GM23338 (cell line): ENCODE measurements around the gene POC1B. TPM values are rescaled to one million over a fixed set of nuclear protein-coding genes. Genes with fewer than 3 reads are reported as not detected.

Source experiments
- ATAC-seq: fragments of 200-7000 bp; cut with Tn5 transposase; 3 replicates; pipeline ENCODE4 v1.9.1; 2020
- DNase-seq: peaks from one replicate; pipeline ENCODE4 v3.0.0-alpha.2; 2015; ENCODE audit warnings: low spot score
- H2AFZ ChIP-seq: fragments of 200-600 bp; sonication (generic); 2 replicates; pipeline ENCODE4 v1.8.0; 2016; ENCODE audit warnings: antibody characterized with exemption, mild to moderate bottlenecking, moderate library complexity
- H3F3A ChIP-seq: fragments of 200-600 bp; sonication (generic); replicated peaks from 2 replicates; pipeline ENCODE4 v1.8.0; 2017; ENCODE audit warnings: antibody characterized with exemption, mixed run types, low read depth
- H3K27ac ChIP-seq: fragments of 200-600 bp; sonication (generic); 2 replicates; pipeline ENCODE4 v1.6.1; 2016; ENCODE audit warnings: low read depth
- H3K27me3 ChIP-seq: fragments of 200-600 bp; sonication (generic); 2 replicates; pipeline ENCODE4 v1.8.0; 2016; ENCODE audit warnings: mild to moderate bottlenecking, mixed run types, moderate library complexity; ENCODE audit not compliant: insufficient read depth
- H3K36me3 ChIP-seq: fragments of 200-600 bp; sonication (generic); 2 replicates; pipeline ENCODE4 v1.8.0; 2016; ENCODE audit warnings: mild to moderate bottlenecking; ENCODE audit not compliant: insufficient read depth
- H3K4me1 ChIP-seq: fragments of 200-600 bp; sonication (generic); 2 replicates; pipeline ENCODE4 v1.8.0; 2016; ENCODE audit warnings: mild to moderate bottlenecking, moderate library complexity; ENCODE audit not compliant: insufficient read depth
- H3K4me2 ChIP-seq: fragments of 200-600 bp; sonication (generic); 2 replicates; pipeline ENCODE4 v1.7.1; 2017; ENCODE audit warnings: mixed run types
- H3K4me3 ChIP-seq: fragments of 200-600 bp; sonication (generic); 2 replicates; pipeline ENCODE4 v1.6.1; 2016; ENCODE audit warnings: mixed run types
- H3K79me2 ChIP-seq: fragments of 200-600 bp; sonication (generic); replicated peaks from 2 replicates; pipeline ENCODE4 v1.8.0; 2017; ENCODE audit warnings: mild to moderate bottlenecking; ENCODE audit not compliant: insufficient read depth
- H3K9me2 ChIP-seq: fragments of 200-600 bp; sonication (generic); 2 replicates; pipeline ENCODE4 v1.8.0; 2017; ENCODE audit not compliant: insufficient read depth
- H4K20me1 ChIP-seq: fragments of 200-600 bp; sonication (generic); replicated peaks from 2 replicates; pipeline ENCODE4 v1.8.0; 2017; ENCODE audit warnings: mild to moderate bottlenecking; ENCODE audit not compliant: insufficient read depth
- H3K27ac Mint-ChIP-seq: 2 replicates; pipeline ENCODE4 v1.8.0; 2020; ENCODE audit warnings: inconsistent platforms, mild to moderate bottlenecking, moderate library complexity, mixed read lengths
- H3K27me3 Mint-ChIP-seq: 3 replicates; pipeline ENCODE4 v1.8.0; 2022; ENCODE audit warnings: low read depth, mild to moderate bottlenecking, moderate library complexity, mixed read lengths, inconsistent platforms; ENCODE audit not compliant: insufficient read depth, poor library complexity
- H3K36me3 Mint-ChIP-seq: 3 replicates; pipeline ENCODE4 v1.8.0; 2021; ENCODE audit warnings: low read depth, mild to moderate bottlenecking, inconsistent platforms, moderate library complexity, mixed read lengths
- H3K4me1 Mint-ChIP-seq: 3 replicates; pipeline ENCODE4 v1.8.0; 2020; ENCODE audit warnings: mild to moderate bottlenecking, inconsistent platforms, mixed read lengths
- H3K4me3 Mint-ChIP-seq: 3 replicates; pipeline ENCODE4 v1.8.0; 2021; ENCODE audit warnings: moderate library complexity, mild to moderate bottlenecking, inconsistent platforms, mixed read lengths
- H3K9me3 Mint-ChIP-seq: 3 replicates; pipeline ENCODE4 v1.8.0; 2020; ENCODE audit warnings: moderate library complexity, mild to moderate bottlenecking, inconsistent platforms, mixed read lengths
- EZH2 ChIP-seq: fragments of 200-600 bp; sonication (generic); IDR thresholded peaks from one replicate; pipeline ENCODE4 v1.8.0; 2017; ENCODE audit warnings: antibody characterized with exemption, mild to moderate bottlenecking, low read depth; ENCODE audit not compliant: unreplicated experiment
- JUNB ChIP-seq: IDR thresholded peaks from one replicate; pipeline ENCODE4 v1.6.1; 2016; ENCODE audit warnings: antibody characterized with exemption; ENCODE audit not compliant: unreplicated experiment
- POLR2AphosphoS5 ChIP-seq: IDR thresholded peaks from 2 replicates; pipeline ENCODE4 v1.6.1; 2016; ENCODE audit warnings: antibody characterized with exemption, low read depth
- STAT1 ChIP-seq: IDR thresholded peaks from one replicate; pipeline ENCODE4 v1.6.1; 2016; ENCODE audit warnings: antibody characterized with exemption; ENCODE audit not compliant: unreplicated experiment
- ZNF331 ChIP-seq: fragments of 250-450 bp; sonication (Bioruptor Pico); IDR thresholded peaks from 2 replicates; pipeline ENCODE4 v1.5.0; 2020; ENCODE audit warnings: low read depth, mild to moderate bottlenecking, moderate library complexity
- polyA plus RNA-seq: library from polyadenylated mRNA; unstranded; fragments of >200 nt; fragmentation: Nextera tagmentation; extraction: Ambion mirVana; gene quantifications from 2 replicates; pipeline ENCODE4 v1.2.1, GENCODE V29; 2016
- total RNA-seq: library from RNA; depleted of rRNA; stranded (reverse); fragments of >200 nt; shearing (Covaris generic); gene quantifications from 2 replicates; pipeline ENCODE4 v1.2.3, GENCODE V29; 2014
- TF ChIP-seq, protein P1 (sequence below): IDR thresholded peaks from 2 replicates; pipeline ENCODE4 v1.6.1; 2016; ENCODE audit warnings: antibody characterized with exemption
- TF ChIP-seq, protein P2 (sequence below): fragments of 250-450 bp; sonication (Bioruptor Pico); IDR thresholded peaks from 2 replicates; pipeline ENCODE4 v1.5.0; 2020; ENCODE audit warnings: mild to moderate bottlenecking, moderate library complexity

The POC1B gene
- total and polyA plus RNA-seq, 2 experiments from 2014 or later, result 11.8 to 17.5 TPM

DNA sequence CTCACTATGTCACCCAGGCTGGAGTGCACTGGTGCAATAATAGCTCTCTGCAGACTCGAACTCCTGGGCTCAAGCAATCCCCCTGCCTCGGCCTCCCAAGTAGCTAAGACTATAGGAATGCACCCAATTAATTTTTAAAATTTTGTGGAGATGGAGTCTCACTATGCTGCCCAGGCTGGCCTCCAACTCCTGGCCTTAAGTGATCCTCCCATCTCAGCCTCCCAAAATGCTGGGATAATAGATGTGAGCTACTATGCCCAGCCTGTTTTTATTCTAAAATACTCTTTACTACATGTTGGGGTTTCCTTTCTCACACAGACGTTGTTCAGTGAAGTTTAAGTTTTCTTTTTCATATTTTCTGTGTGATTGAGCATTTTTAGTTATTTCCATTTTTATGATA, 112.6 kb downstream of the POC1B start:
- peaks cover 37% of the 10 kb centered on the region for H3K4me1 Mint-ChIP-seq
- Histone ChIP-seq H3F3A (no peaks in the 10 kb centered on the region), H2AFZ (no peak overlapping the region), H3K27me3 (no peaks in the 10 kb centered on the region), H3K79me2 (no peaks in the 10 kb centered on the region), H3K4me2 (no peak overlapping the region), H3K9me2 (no peaks in the 10 kb centered on the region), H3K4me3 (no peak overlapping the region), H4K20me1 (no peaks in the 10 kb centered on the region), H3K36me3 (no peaks in the 10 kb centered on the region), H3K27ac (no peak overlapping the region), H3K4me1 (peaks cover 43% of the 10 kb centered on the region)
- H3K9me3 Mint-ChIP-seq, result no peaks in the 10 kb centered on the region
- no peak for TF ChIP-seq STAT1
- TF ChIP-seq EZH2, result no peak
- TF ChIP-seq, protein P1, sequence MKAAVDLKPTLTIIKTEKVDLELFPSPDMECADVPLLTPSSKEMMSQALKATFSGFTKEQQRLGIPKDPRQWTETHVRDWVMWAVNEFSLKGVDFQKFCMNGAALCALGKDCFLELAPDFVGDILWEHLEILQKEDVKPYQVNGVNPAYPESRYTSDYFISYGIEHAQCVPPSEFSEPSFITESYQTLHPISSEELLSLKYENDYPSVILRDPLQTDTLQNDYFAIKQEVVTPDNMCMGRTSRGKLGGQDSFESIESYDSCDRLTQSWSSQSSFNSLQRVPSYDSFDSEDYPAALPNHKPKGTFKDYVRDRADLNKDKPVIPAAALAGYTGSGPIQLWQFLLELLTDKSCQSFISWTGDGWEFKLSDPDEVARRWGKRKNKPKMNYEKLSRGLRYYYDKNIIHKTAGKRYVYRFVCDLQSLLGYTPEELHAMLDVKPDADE, result no peak
- no peak for TF ChIP-seq ZNF331 (CRISPR knock-in tag)
- DNase-seq, result no peak
- H3K4me3 Mint-ChIP-seq, result no peak overlapping the region
- no peak for ATAC-seq
- H3K27me3 Mint-ChIP-seq, result peaks cover 3% of the 10 kb centered on the region
- no peaks in the 10 kb centered on the region for H3K36me3 Mint-ChIP-seq
- no peak overlapping the region for H3K27ac Mint-ChIP-seq

DNA sequence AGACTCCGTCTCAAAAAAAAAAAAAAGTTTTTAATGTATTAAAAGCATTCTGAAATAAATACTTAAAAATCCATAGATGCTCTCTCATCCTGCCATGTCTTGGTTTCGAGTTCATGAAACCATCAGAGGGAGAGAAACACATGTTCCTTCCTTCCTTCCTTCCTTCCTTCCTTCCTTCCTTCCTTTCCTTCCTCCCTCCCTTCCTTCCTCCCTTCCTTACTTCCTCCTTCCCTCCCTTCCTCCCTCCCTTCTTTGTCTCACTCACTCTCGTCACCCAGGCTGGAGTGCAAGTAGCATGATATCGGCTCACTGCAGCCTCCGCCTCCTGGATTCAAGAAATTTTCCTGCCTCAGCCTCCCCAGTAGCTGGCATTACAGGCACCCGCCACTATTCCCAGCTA, 113.2 kb downstream of the POC1B start:
- H3K4me1 Mint-ChIP-seq, result peaks cover 32% of the 10 kb centered on the region

More for the DNA sequence above, 113.2 kb downstream of the POC1B start:
- Histone ChIP-seq H2AFZ (no peak overlapping the region), H3K4me2 (no peak overlapping the region), H4K20me1 (no peaks in the 10 kb centered on the region), H3K4me3 (no peak overlapping the region), H3F3A (no peaks in the 10 kb centered on the region), H3K36me3 (no peaks in the 10 kb centered on the region), H3K4me1 (peaks cover 41% of the 10 kb centered on the region), H3K79me2 (no peaks in the 10 kb centered on the region), H3K27ac (no peak overlapping the region), H3K9me2 (no peaks in the 10 kb centered on the region), H3K27me3 (no peaks in the 10 kb centered on the region)
- DNase-seq (no peak), ATAC-seq (no peak)
- Mint-ChIP-seq H3K4me3 (no peak overlapping the region), H3K36me3 (no peaks in the 10 kb centered on the region), H3K27ac (no peak overlapping the region), H3K27me3 (peaks cover 3% of the 10 kb centered on the region), H3K9me3 (no peaks in the 10 kb centered on the region; the same call in 2 of the 3 replicates)
- TF ChIP-seq, protein P1, result no peak
- TF ChIP-seq, protein P2, sequence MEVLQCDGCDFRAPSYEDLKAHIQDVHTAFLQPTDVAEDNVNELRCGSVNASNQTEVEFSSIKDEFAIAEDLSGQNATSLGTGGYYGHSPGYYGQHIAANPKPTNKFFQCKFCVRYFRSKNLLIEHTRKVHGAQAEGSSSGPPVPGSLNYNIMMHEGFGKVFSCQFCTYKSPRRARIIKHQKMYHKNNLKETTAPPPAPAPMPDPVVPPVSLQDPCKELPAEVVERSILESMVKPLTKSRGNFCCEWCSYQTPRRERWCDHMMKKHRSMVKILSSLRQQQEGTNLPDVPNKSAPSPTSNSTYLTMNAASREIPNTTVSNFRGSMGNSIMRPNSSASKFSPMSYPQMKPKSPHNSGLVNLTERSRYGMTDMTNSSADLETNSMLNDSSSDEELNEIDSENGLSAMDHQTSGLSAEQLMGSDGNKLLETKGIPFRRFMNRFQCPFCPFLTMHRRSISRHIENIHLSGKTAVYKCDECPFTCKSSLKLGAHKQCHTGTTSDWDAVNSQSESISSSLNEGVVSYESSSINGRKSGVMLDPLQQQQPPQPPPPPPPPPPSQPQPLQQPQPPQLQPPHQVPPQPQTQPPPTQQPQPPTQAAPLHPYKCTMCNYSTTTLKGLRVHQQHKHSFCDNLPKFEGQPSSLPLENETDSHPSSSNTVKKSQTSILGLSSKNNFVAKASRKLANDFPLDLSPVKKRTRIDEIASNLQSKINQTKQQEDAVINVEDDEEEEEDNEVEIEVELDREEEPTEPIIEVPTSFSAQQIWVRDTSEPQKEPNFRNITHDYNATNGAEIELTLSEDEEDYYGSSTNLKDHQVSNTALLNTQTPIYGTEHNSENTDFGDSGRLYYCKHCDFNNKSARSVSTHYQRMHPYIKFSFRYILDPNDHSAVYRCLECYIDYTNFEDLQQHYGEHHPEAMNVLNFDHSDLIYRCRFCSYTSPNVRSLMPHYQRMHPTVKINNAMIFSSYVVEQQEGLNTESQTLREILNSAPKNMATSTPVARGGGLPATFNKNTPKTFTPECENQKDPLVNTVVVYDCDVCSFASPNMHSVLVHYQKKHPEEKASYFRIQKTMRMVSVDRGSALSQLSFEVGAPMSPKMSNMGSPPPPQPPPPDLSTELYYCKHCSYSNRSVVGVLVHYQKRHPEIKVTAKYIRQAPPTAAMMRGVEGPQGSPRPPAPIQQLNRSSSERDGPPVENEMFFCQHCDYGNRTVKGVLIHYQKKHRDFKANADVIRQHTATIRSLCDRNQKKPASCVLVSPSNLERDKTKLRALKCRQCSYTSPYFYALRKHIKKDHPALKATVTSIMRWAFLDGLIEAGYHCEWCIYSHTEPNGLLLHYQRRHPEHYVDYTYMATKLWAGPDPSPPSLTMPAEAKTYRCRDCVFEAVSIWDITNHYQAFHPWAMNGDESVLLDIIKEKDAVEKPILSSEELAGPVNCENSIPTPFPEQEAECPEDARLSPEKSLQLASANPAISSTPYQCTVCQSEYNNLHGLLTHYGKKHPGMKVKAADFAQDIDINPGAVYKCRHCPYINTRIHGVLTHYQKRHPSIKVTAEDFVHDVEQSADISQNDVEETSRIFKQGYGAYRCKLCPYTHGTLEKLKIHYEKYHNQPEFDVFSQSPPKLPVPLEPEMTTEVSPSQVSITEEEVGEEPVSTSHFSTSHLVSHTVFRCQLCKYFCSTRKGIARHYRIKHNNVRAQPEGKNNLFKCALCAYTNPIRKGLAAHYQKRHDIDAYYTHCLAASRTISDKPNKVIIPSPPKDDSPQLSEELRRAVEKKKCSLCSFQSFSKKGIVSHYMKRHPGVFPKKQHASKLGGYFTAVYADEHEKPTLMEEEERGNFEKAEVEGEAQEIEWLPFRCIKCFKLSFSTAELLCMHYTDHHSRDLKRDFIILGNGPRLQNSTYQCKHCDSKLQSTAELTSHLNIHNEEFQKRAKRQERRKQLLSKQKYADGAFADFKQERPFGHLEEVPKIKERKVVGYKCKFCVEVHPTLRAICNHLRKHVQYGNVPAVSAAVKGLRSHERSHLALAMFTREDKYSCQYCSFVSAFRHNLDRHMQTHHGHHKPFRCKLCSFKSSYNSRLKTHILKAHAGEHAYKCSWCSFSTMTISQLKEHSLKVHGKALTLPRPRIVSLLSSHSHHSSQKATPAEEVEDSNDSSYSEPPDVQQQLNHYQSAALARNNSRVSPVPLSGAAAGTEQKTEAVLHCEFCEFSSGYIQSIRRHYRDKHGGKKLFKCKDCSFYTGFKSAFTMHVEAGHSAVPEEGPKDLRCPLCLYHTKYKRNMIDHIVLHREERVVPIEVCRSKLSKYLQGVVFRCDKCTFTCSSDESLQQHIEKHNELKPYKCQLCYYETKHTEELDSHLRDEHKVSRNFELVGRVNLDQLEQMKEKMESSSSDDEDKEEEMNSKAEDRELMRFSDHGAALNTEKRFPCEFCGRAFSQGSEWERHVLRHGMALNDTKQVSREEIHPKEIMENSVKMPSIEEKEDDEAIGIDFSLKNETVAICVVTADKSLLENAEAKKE, result no peak
- TF ChIP-seq POLR2AphosphoS5 (no peak), EZH2 (no peak), ZNF331 (CRISPR knock-in tag) (no peak), JUNB (no peak), STAT1 (no peak)
